ENCODE data around the gene PRELID3B. TPM values are rescaled to one million over a fixed set of nuclear protein-coding genes. Genes with fewer than 3 reads are reported as not detected.
A peak's percentile ranks its signal among the peaks of the same experiment; 100 is the strongest.

The PRELID3B gene
- total and polyA plus RNA-seq, 2 of the 13 experiments (the other 11 are each of a cell fraction or from before 2014, with no cell fraction given): 23.3 to 42.6 TPM

DNA sequence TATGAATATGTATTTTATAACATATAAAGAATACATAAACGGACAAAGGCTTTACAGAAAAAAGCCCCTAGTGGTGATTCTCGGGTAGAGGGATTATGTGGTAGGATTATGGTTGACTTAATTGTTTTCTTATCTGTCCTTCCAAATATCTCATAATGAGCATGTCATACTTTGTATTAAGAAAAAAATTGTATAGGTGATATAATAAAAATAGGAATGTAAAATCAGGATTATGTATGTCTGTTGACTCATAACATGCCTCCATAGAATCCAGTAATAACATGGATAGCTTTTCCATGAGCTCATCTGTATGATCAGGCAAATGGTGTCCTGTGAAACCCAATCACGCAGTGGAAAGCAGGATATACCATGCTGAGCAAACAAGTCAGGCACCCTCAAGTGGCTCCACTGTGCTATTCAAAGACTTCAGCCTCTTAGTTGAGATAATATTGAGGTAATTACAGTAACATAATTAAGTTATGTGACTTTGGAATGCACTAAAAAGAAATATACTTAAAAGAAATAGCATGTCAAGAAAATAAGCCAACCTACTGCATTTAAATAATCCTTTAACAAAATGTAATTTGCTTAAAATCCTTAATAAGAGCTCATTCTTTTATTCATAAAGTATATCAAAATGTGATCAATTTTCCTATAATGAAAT is 39.6 kb upstream of the PRELID3B start:
- FAIRE-seq: peak; percentile 30
- ATAC-seq: 0 out of 3 replicates have a peak, but pooled peaks have one; percentile 34
- intact Hi-C loops (cut with micrococcal nuclease; ENCODE audit: unreplicated experiment): loop anchor here (1.0 to 10.0 kb wide), 2 partner anchors 117 to 212 kb away; no protein-coding TSS in a partner anchor
- H3K27me3 ChIP-seq (ENCODE audit: control insufficient read depth in 1 of 2, insufficient read depth in 2 of 2, low read length in 2 of 2): peaks cover 7 to 30% of the 10 kb centered on the region in 2 experiments; a peak in 4 of 5 replicates
- H3K4me3 ChIP-seq (replicated peaks in 1 of 3; ENCODE audit: insufficient read depth in 1 of 3, low read depth in 2 of 3, low read length in 3 of 3): no peak overlapping the region
- BruUV-seq (replicated peaks): no TSS peak
- ChIA-PET POLR2A (no interaction called here), CTCF (ENCODE audit: low intra/inter-chr PET ratio, low total read pairs) (interaction anchor here (0.9 to 1.1 kb wide), 2 partner anchors 209 to 212 kb away, joined by 3 to 4 read pairs; no protein-coding TSS in a partner anchor)
- no peak overlapping the region for H3K27ac ChIP-seq (ENCODE audit: extremely low read length, insufficient read depth, low read length)
- no peak overlapping the region for H3K9ac ChIP-seq (ENCODE audit: insufficient read depth, low read depth, low read length)
- no peak overlapping the region for H2AFZ ChIP-seq (ENCODE audit: low read length)
- no peak overlapping the region for H3K4me2 ChIP-seq (ENCODE audit: low read depth, low read length)
- H3K9me3 ChIP-seq (ENCODE audit: low read length): no peaks in the 10 kb centered on the region
- no peak for TF ChIP-seq SIX1 (CRISPR knock-in tag; IDR thresholded peaks at IDR 0.05; ENCODE audit: borderline replicate concordance)
- TF ChIP-seq STAG1 (CRISPR knock-in tag; IDR thresholded peaks at IDR 0.05): peak; percentile 27; the same call in 1 of the 2 replicates
- peak; percentile 26; the same call in 1 of the 2 replicates for TF ChIP-seq SMC3 (IDR thresholded peaks at IDR 0.05; ENCODE audit: low read length)
- no peaks in the 10 kb centered on the region for H3K4me1 ChIP-seq (ENCODE audit: insufficient read depth, low read length)
- no peaks in the 10 kb centered on the region for H3K36me3 ChIP-seq (replicated peaks in 1 of 2; ENCODE audit: control insufficient read depth in 1 of 2, insufficient read depth in 2 of 2, low read length in 2 of 2)
- 5% methylated on average over 3 of the region's 3 CpGs for WGBS (ENCODE audit: low lambda C conversion rate)
- no peaks in the 10 kb centered on the region for H4K20me1 ChIP-seq (ENCODE audit: insufficient read depth, low read length)
- no peaks in the 10 kb centered on the region for H3K79me2 ChIP-seq (ENCODE audit: insufficient read depth, low read length)
- in situ Hi-C loops (cut with HindIII; ENCODE audit: extremely low pct_ligation_motif_present, low pct_unique_long_range_greater_than_20kb): no loop called here
- DNase-seq (ENCODE audit: low spot score): peak; percentile 30

DNA sequence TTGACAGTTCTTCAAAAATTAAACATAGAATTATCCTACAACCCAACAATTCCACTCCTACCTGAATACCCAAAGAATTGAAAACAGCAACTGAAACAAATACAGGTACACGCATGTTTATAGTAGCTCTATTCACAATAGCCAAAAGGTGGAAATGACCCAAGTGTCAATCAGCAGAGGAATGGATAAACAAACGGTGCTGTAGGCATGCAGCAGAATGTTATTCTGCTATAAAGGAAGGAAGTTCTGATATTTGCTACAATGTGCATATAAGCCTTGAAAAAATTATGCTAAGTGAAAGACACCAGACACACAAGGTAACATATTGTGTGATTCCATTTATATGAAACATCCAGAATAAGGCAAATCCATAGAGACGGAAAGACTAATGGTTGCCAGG is 38.5 kb upstream of the PRELID3B start:
- H3K27ac ChIP-seq (ENCODE audit: extremely low read length, insufficient read depth, low read length): no peak overlapping the region
- in situ Hi-C loops (cut with HindIII; ENCODE audit: extremely low pct_ligation_motif_present, low pct_unique_long_range_greater_than_20kb) (no loop called here), intact Hi-C loops (cut with micrococcal nuclease; ENCODE audit: unreplicated experiment) (loop anchor here (10.0 kb wide), 1 partner anchor 116 kb away; no protein-coding TSS in a partner anchor)
- DNase-seq (ENCODE audit: low spot score) (no peak), ATAC-seq (no peak), FAIRE-seq (no peak)
- peaks cover 7 to 37% of the 10 kb centered on the region in 2 experiments; a peak in 4 of 5 replicates for H3K27me3 ChIP-seq (ENCODE audit: control insufficient read depth in 1 of 2, insufficient read depth in 2 of 2, low read length in 2 of 2)
- no peak overlapping the region for H3K9ac ChIP-seq (ENCODE audit: insufficient read depth, low read depth, low read length)
- CTCF ChIA-PET (ENCODE audit: low intra/inter-chr PET ratio, low total read pairs): no interaction called here
- no peak overlapping the region for H2AFZ ChIP-seq (ENCODE audit: low read length)
- no peaks in the 10 kb centered on the region for H3K36me3 ChIP-seq (replicated peaks in 1 of 2; ENCODE audit: control insufficient read depth in 1 of 2, insufficient read depth in 2 of 2, low read length in 2 of 2)
- no peak for TF ChIP-seq U2AF1 (optimal IDR thresholded peaks at IDR 0.05; ENCODE audit: low read depth, low read length)
- TF ChIP-seq YEATS4 (CRISPR knock-in tag; IDR thresholded peaks at IDR 0.05; ENCODE audit: borderline replicate concordance): no peak
- TF ChIP-seq ZNF761 (CRISPR knock-in tag; conservative IDR thresholded peaks at IDR 0.05): no peak
- no peak for TF ChIP-seq NFYB (CRISPR knock-in tag; IDR thresholded peaks at IDR 0.05)
- TF ChIP-seq ZNF766 (CRISPR knock-in tag; IDR thresholded peaks at IDR 0.05; ENCODE audit: borderline replicate concordance): no peak
- TF ChIP-seq, protein P1, sequence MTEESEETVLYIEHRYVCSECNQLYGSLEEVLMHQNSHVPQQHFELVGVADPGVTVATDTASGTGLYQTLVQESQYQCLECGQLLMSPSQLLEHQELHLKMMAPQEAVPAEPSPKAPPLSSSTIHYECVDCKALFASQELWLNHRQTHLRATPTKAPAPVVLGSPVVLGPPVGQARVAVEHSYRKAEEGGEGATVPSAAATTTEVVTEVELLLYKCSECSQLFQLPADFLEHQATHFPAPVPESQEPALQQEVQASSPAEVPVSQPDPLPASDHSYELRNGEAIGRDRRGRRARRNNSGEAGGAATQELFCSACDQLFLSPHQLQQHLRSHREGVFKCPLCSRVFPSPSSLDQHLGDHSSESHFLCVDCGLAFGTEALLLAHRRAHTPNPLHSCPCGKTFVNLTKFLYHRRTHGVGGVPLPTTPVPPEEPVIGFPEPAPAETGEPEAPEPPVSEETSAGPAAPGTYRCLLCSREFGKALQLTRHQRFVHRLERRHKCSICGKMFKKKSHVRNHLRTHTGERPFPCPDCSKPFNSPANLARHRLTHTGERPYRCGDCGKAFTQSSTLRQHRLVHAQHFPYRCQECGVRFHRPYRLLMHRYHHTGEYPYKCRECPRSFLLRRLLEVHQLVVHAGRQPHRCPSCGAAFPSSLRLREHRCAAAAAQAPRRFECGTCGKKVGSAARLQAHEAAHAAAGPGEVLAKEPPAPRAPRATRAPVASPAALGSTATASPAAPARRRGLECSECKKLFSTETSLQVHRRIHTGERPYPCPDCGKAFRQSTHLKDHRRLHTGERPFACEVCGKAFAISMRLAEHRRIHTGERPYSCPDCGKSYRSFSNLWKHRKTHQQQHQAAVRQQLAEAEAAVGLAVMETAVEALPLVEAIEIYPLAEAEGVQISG (CRISPR knock-in tag; IDR thresholded peaks at IDR 0.05): no peak
- TF ChIP-seq SOX13 (IDR thresholded peaks at IDR 0.05): no peak
- no peak for TF ChIP-seq SOX13 (CRISPR knock-in tag; conservative IDR thresholded peaks at IDR 0.05 in 1 of 2, IDR thresholded peaks at IDR 0.05 in 1 of 2)
- no peak for TF ChIP-seq ZNF607 (CRISPR knock-in tag; IDR thresholded peaks at IDR 0.05; ENCODE audit: borderline replicate concordance)
- no peak for TF ChIP-seq ZNF737 (CRISPR knock-in tag; IDR thresholded peaks at IDR 0.05; ENCODE audit: borderline replicate concordance)
- TF ChIP-seq, protein P2, sequence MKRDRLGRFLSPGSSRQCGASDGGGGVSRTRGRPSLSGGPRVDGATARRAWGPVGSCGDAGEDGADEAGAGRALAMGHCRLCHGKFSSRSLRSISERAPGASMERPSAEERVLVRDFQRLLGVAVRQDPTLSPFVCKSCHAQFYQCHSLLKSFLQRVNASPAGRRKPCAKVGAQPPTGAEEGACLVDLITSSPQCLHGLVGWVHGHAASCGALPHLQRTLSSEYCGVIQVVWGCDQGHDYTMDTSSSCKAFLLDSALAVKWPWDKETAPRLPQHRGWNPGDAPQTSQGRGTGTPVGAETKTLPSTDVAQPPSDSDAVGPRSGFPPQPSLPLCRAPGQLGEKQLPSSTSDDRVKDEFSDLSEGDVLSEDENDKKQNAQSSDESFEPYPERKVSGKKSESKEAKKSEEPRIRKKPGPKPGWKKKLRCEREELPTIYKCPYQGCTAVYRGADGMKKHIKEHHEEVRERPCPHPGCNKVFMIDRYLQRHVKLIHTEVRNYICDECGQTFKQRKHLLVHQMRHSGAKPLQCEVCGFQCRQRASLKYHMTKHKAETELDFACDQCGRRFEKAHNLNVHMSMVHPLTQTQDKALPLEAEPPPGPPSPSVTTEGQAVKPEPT (CRISPR knock-in tag; IDR thresholded peaks at IDR 0.05; ENCODE audit: low read depth): no peak
- POLR2A ChIA-PET: no interaction called here
- H3K9me3 ChIP-seq (ENCODE audit: low read length): no peaks in the 10 kb centered on the region
- 27% methylated on average over 3 of the region's 3 CpGs for WGBS (ENCODE audit: low lambda C conversion rate)
- H3K4me1 ChIP-seq (ENCODE audit: insufficient read depth, low read length): no peaks in the 10 kb centered on the region
- no peaks in the 10 kb centered on the region for H4K20me1 ChIP-seq (ENCODE audit: insufficient read depth, low read length)
- H3K4me3 ChIP-seq (replicated peaks in 1 of 3; ENCODE audit: insufficient read depth in 1 of 3, low read depth in 2 of 3, low read length in 3 of 3): no peak overlapping the region
- BruUV-seq (replicated peaks): no TSS peak
- no peaks in the 10 kb centered on the region for H3K79me2 ChIP-seq (ENCODE audit: insufficient read depth, low read length)
- H3K4me2 ChIP-seq (ENCODE audit: low read depth, low read length): no peak overlapping the region

Measured in HepG2 (cell line).